ENCODE results near the gene F2.
"Not testable (repeated sequence)": the region's sequence is repeated elsewhere in the genome, so short reads cannot be mapped to it uniquely, and the experiment has no call there.

The F2 gene

DNA sequence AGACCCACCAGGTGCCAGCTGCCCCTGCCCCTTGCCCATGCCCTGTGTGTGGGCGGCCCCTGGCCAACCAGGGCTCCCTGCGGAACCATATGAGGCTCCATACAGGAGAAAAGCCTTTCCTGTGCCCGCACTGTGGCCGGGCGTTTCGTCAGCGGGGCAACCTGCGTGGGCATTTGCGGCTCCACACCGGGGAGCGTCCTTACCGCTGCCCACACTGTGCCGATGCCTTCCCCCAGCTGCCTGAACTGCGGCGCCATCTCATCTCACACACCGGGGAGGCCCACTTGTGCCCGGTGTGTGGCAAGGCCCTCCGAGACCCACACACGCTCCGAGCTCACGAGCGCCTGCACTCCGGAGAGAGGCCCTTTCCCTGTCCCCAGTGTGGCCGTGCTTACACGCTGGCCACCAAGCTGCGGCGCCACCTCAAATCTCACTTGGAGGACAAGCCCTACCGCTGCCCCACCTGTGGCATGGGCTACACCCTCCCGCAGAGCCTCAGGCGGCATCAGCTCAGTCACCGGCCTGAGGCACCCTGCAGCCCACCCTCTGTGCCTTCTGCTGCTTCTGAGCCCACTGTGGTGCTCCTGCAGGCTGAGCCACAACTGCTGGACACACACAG is 13.8 kb upstream of the F2 start:
- no peaks in the 10 kb centered on the region for H3K9me3 ChIP-seq (ENCODE audit: control insufficient read depth, insufficient read depth, low read length)
- H3K4me3 ChIP-seq (ENCODE audit: low read depth, low read length): no peak overlapping the region
- peaks cover 34% of the 10 kb centered on the region for H3K36me3 ChIP-seq (ENCODE audit: control insufficient read depth, insufficient read depth, low read length)
- H3K9ac ChIP-seq (ENCODE audit: low read depth, low read length): no peak overlapping the region
- H3K27me3 ChIP-seq (ENCODE audit: control insufficient read depth, insufficient read depth, low read length): no peaks in the 10 kb centered on the region
- no peaks in the 10 kb centered on the region for H3K4me1 ChIP-seq (ENCODE audit: control insufficient read depth, insufficient read depth, low read length)

DNA sequence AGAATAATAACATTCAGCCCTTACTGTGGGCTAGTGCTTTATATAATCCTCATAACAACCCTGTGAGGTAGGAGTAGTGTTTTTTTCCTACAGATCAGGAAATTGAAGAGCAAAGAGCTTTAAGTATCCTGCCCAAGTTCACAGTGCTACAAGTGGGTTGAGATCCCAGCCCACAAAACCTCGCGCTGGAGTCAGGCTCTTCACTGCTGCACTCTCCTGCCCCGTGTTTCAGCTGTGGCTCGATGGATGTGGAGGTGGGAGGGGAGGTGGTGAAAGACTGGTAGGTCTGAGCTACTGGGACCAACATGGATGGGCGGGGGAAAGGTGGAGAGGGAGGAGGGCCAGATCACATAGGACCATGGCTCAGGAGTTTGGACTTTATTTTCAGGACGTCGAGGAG is 12.1 kb upstream of the F2 start:
- Histone ChIP-seq H3K36me3 (ENCODE audit: control insufficient read depth, insufficient read depth, low read length) (peaks cover 34% of the 10 kb centered on the region), H3K9me3 (ENCODE audit: control insufficient read depth, insufficient read depth, low read length) (no peaks in the 10 kb centered on the region), H3K9ac (ENCODE audit: low read depth, low read length) (no peak overlapping the region), H3K27me3 (ENCODE audit: control insufficient read depth, insufficient read depth, low read length) (no peaks in the 10 kb centered on the region), H3K4me3 (ENCODE audit: low read depth, low read length) (no peak overlapping the region), H3K4me1 (ENCODE audit: control insufficient read depth, insufficient read depth, low read length) (no peaks in the 10 kb centered on the region)

DNA sequence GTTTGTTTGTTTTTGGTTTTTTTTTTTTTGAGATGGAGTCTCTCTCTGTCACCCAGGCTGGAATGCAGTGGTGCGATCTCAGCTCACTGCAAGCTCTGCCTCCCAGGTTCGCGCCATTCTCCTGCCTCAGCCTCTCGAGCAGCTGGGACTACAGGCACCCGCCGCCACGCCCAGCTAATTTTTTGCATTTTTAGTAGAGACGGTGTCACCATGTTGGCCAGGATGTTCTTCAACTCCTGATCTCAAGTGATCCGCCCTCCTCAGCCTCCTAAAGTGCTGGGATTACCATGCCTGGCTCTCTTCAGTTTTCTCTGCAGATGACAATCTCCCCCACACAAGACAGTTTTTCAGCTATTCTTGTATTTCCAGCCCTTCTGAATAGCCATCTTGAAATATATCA is 9.7 kb upstream of the F2 start:
- H3K9me3 ChIP-seq (ENCODE audit: control insufficient read depth, insufficient read depth, low read length); H3K4me3 ChIP-seq (ENCODE audit: low read depth, low read length); H3K4me1 ChIP-seq (ENCODE audit: control insufficient read depth, insufficient read depth, low read length); H3K27me3 ChIP-seq (ENCODE audit: control insufficient read depth, insufficient read depth, low read length); H3K9ac ChIP-seq (ENCODE audit: low read depth, low read length): not testable (repeated sequence)
- H3K36me3 ChIP-seq (ENCODE audit: control insufficient read depth, insufficient read depth, low read length): peaks cover 18% of the 10 kb centered on the region

DNA sequence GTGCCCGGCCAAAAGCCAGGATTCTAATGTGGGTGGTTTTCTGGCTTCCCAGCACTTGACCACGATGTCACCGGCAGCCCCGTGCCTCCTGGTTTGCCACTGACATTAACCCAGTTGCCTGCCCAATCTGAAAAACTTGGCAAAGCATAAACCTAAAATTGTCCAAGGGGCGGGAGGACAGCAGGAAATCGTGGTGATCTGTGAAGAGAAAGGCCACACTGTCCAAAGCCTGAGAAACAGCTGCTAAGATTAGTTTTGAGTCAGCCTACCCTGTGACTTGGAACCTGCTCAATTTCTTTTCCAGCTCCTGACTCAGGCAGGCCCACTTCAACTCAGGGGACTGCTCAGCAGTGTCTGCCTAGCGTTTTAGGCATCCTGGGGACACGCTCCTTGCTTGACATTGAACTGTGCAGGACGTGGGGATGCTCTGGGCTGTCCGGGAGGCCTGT is 8.2 kb upstream of the F2 start:
- Histone ChIP-seq H3K9me3 (ENCODE audit: control insufficient read depth, insufficient read depth, low read length) (no peaks in the 10 kb centered on the region), H3K4me1 (ENCODE audit: control insufficient read depth, insufficient read depth, low read length) (no peaks in the 10 kb centered on the region), H3K4me3 (ENCODE audit: low read depth, low read length) (no peak overlapping the region), H3K36me3 (ENCODE audit: control insufficient read depth, insufficient read depth, low read length) (peaks cover 3% of the 10 kb centered on the region), H3K9ac (ENCODE audit: low read depth, low read length) (no peak overlapping the region), H3K27me3 (ENCODE audit: control insufficient read depth, insufficient read depth, low read length) (no peaks in the 10 kb centered on the region)

DNA sequence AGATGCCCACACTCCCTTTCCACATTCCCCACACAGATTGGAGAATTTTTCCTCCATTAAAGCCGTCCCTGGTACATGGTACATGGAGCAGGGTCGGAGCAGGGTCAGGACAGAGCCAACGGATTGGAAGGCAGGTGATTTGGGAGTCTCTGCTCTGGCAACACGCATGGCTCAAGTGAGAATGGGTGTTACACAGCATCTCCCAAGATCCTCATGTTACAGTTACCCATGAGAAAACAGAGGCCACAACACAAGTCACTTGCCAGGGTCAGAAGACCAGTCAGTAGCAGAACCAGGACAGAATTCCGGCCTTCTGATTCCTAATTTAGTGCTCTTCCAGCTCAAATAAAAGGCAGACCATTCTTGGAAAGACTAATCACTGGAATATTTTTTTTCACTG is 7.7 kb upstream of the F2 start:
- H3K9ac ChIP-seq (ENCODE audit: low read depth, low read length): no peak overlapping the region
- H3K4me3 ChIP-seq (ENCODE audit: low read depth, low read length): no peak overlapping the region
- no peaks in the 10 kb centered on the region for H3K4me1 ChIP-seq (ENCODE audit: control insufficient read depth, insufficient read depth, low read length)
- H3K9me3 ChIP-seq (ENCODE audit: control insufficient read depth, insufficient read depth, low read length): no peaks in the 10 kb centered on the region
- no peaks in the 10 kb centered on the region for H3K27me3 ChIP-seq (ENCODE audit: control insufficient read depth, insufficient read depth, low read length)
- H3K36me3 ChIP-seq (ENCODE audit: control insufficient read depth, insufficient read depth, low read length): no peaks in the 10 kb centered on the region

DNA sequence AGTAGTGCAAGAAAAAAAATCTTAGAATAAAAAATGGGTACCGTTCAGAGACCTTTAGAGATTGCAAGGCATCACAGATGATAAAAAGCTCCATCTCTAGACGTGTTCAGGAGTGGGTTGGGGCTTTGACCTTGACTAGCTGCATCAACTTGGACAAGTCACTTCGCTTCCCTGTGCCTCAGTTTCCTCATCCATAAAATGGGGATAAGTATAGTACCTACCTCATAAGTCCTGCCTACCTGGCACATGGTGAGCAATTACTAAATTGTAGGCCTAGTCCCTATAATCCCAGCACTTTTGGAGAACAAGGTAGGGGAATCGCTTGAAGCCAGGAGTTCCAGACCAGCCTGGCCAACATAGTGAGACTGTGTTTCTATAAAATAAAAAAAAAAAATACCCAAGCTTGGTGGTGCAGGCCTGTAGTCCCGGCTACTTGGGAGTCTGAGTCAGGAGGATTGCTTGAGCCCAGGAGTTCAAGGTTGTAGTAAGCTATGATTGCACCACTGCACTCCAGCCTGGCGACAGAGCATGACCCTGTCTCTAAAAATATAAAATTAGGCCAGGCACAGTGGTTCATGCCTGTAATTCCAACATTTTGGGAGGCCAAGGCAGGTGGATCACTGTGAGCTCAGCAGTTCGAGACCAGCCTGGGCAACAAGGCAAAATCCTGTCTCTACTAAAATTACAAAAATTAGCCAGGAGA is 6.0 kb upstream of the F2 start:
- H3K9me3 ChIP-seq (ENCODE audit: control insufficient read depth, insufficient read depth, low read length): no peaks in the 10 kb centered on the region
- H3K36me3 ChIP-seq (ENCODE audit: control insufficient read depth, insufficient read depth, low read length): no peaks in the 10 kb centered on the region

DNA sequence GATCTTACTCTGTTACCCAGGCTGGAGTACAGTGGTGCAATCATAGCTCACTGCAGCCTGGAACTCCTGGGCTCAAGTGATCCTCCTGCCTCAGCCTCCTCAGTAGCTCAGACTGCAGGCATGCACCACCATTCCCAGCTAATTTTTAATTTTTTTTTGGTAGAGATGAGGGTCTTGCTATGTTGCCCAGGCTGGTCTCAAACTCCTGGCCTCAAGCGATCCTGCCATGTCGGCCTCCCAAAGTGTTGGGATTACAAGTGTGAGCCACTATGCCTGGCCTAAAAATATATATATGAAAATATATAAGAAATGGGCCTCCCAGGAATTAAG is 1.2 kb upstream of the F2 start:
- H3K9ac ChIP-seq (ENCODE audit: low read depth, low read length); H3K9me3 ChIP-seq (ENCODE audit: control insufficient read depth, insufficient read depth, low read length); H3K36me3 ChIP-seq (ENCODE audit: control insufficient read depth, insufficient read depth, low read length); H3K27me3 ChIP-seq (ENCODE audit: control insufficient read depth, insufficient read depth, low read length); H3K4me3 ChIP-seq (ENCODE audit: low read depth, low read length); H3K4me1 ChIP-seq (ENCODE audit: control insufficient read depth, insufficient read depth, low read length): not testable (repeated sequence)

More for the DNA sequence above, 6.0 kb upstream of the F2 start:
- no peak overlapping the region for H3K4me3 ChIP-seq (ENCODE audit: low read depth, low read length)
- H3K27me3 ChIP-seq (ENCODE audit: control insufficient read depth, insufficient read depth, low read length): no peaks in the 10 kb centered on the region
- no peak overlapping the region for H3K9ac ChIP-seq (ENCODE audit: low read depth, low read length)
- no peaks in the 10 kb centered on the region for H3K4me1 ChIP-seq (ENCODE audit: control insufficient read depth, insufficient read depth, low read length)

DNA sequence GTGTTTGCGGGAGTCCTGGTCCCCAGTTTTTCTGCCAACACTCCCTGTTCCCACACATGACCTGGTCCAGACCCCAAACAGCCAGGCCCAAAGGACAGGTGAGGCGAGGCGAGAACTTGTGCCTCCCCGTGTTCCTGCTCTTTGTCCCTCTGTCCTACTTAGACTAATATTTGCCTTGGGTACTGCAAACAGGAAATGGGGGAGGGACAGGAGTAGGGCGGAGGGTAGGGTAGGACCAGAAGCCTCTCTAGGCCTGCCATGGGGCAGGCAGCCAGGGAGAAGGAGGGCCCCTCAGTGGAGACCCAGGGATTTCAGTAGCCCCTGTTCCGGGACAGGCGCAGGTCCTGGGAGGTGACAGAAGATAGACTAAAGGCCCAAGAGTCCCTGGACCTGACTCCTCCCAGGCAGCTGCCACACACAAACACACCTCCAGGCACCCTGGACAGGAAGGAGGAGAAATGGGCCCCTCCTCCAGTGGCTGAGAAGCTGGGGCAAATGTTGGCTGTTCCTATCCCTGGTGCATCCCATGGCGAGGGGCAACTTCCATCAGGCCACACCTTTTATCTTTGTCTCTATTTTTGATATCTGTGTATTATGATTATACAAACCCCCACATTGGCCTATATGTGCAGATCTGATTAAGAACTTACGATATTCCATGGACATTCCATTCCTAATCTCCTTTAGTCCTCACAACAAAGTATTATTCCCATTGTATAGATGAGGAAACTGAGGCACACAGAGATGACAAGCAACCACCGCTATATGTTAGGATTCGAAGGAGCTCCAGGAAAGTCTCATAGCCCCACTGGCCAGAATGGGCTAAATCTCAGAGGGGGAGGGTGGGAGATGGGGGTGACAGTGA is 626 bp upstream of the F2 start:
- Histone ChIP-seq H3K27me3 (ENCODE audit: control insufficient read depth, insufficient read depth, low read length) (no peaks in the 10 kb centered on the region), H3K36me3 (ENCODE audit: control insufficient read depth, insufficient read depth, low read length) (no peaks in the 10 kb centered on the region), H3K9ac (ENCODE audit: low read depth, low read length) (no peak overlapping the region), H3K4me3 (ENCODE audit: low read depth, low read length) (no peak overlapping the region), H3K4me1 (ENCODE audit: control insufficient read depth, insufficient read depth, low read length) (no peaks in the 10 kb centered on the region), H3K9me3 (ENCODE audit: control insufficient read depth, insufficient read depth, low read length) (no peaks in the 10 kb centered on the region)

DNA sequence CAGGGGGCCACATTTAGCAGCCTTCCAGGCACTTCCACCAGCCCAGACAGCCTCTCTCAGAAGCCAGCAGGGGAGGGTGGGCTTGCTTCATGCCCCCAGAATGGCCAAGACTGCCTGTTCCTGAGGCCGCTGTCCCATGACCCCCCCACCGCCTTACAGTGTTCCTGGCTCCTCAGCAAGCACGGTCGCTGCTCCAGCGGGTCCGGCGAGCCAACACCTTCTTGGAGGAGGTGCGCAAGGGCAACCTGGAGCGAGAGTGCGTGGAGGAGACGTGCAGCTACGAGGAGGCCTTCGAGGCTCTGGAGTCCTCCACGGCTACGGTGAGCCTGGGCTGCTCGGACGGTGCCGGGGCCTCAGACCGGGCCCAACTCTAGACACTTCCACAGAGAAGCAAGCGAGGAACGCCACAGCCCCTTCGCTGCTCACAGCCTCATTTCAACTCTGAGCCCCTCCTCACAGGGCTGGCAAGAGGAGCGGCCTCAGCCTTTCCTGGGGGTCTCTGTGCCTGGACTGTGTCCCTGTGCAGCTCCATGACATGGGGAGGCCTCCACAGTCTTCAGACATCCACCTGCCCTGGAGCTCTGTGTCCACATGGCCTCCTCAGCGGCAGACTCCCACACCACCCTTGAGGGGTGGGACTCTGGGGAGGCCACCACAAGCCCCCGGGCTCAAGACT is 668 bp downstream of the F2 start:
- Histone ChIP-seq H3K27me3 (ENCODE audit: control insufficient read depth, insufficient read depth, low read length) (no peaks in the 10 kb centered on the region), H3K4me3 (ENCODE audit: low read depth, low read length) (no peak overlapping the region), H3K4me1 (ENCODE audit: control insufficient read depth, insufficient read depth, low read length) (peaks cover 3% of the 10 kb centered on the region), H3K9me3 (ENCODE audit: control insufficient read depth, insufficient read depth, low read length) (no peaks in the 10 kb centered on the region), H3K36me3 (ENCODE audit: control insufficient read depth, insufficient read depth, low read length) (no peaks in the 10 kb centered on the region), H3K9ac (ENCODE audit: low read depth, low read length) (no peak overlapping the region)

DNA sequence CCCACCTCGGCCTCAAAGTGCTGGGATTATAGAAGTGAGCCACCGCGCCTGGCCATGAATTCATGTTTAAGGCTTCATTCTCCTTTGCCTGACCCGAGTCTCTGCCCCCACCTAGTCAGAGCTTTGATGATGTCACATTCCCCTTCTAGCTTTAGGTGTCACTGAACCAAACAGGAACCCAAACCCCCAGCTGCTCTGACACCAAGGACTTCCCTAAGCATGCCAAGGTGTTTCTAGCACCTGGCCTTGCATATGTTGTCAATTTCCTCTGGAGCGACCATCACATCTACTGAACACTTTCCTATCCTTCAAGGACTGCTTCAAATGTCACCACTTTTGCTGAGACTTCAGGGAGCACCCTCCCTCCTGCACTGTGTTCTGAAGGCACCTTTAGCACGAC is 2.3 kb downstream of the F2 start:
- H3K4me3 ChIP-seq (ENCODE audit: low read depth, low read length): no peak overlapping the region
- H3K36me3 ChIP-seq (ENCODE audit: control insufficient read depth, insufficient read depth, low read length): no peaks in the 10 kb centered on the region
- no peak overlapping the region for H3K9ac ChIP-seq (ENCODE audit: low read depth, low read length)
- H3K27me3 ChIP-seq (ENCODE audit: control insufficient read depth, insufficient read depth, low read length): no peaks in the 10 kb centered on the region
- H3K9me3 ChIP-seq (ENCODE audit: control insufficient read depth, insufficient read depth, low read length): no peaks in the 10 kb centered on the region
- H3K4me1 ChIP-seq (ENCODE audit: control insufficient read depth, insufficient read depth, low read length): peaks cover 3% of the 10 kb centered on the region

DNA sequence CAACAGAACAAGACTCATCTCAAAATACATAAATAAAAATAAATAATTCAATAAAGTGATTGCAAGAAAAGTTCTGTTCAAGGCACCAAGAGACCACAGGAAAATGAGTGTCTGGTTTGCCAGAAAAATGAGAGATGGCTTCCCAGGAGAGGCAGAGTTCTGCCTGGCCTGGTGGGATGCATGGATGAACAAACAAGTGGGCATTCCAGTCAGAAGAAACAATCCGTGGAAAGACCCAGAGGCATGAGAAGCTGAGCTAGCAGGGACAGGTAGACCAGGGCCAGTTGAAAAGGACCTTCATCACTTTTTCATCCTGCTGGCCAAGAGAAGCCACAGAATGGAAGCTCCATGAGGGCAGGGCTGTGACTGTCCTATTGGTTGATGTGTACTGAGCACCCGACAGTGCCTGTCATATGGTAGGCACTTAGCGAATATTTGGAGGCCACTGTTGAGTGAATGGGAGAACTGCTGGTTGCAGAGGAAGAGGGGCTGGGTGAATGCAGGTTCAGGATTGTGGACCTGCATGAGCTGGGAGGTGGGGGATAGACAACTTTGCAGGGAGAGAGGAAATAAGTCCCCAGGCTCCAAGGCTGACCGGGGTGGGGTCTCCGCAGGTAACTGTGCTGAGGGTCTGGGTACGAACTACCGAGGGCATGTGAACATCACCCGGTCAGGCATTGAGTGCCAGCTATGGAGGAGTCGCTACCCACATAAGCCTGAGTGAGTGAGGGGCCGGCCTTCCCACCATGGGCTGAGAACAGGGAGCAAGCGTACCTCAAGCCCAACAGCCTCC is 3.7 kb downstream of the F2 start:
- no peak overlapping the region for H3K9ac ChIP-seq (ENCODE audit: low read depth, low read length)
- H3K4me3 ChIP-seq (ENCODE audit: low read depth, low read length): no peak overlapping the region
- no peaks in the 10 kb centered on the region for H3K27me3 ChIP-seq (ENCODE audit: control insufficient read depth, insufficient read depth, low read length)
- H3K9me3 ChIP-seq (ENCODE audit: control insufficient read depth, insufficient read depth, low read length): no peaks in the 10 kb centered on the region
- no peaks in the 10 kb centered on the region for H3K36me3 ChIP-seq (ENCODE audit: control insufficient read depth, insufficient read depth, low read length)
- peaks cover 3% of the 10 kb centered on the region for H3K4me1 ChIP-seq (ENCODE audit: control insufficient read depth, insufficient read depth, low read length)

Data from iPS-15b (cell line).